H9 (cell line): Measurements from ENCODE around the gene TEC. TPM values are rescaled to one million over a fixed set of nuclear protein-coding genes. Genes with fewer than 3 reads are reported as not detected.

Experiments
- DNase-seq: peaks from one replicate; pipeline ENCODE4 v3.0.0-alpha.2; 2017
- H2AFZ ChIP-seq: one replicate; pipeline ENCODE4 v1.6.1; 2013; ENCODE audit warnings: mild to moderate bottlenecking, low read length, control low read depth, moderate library complexity
- H2AK5ac ChIP-seq: 2 replicates; pipeline ENCODE4 v1.6.1; 2013; ENCODE audit warnings: low read length, control low read depth, mixed read lengths; ENCODE audit not compliant: insufficient read length
- H2BK120ac ChIP-seq: one replicate; pipeline ENCODE4 v1.6.1; 2013; ENCODE audit warnings: low read depth, mild to moderate bottlenecking, low read length, control low read depth, inconsistent platforms; ENCODE audit not compliant: poor library complexity, severe bottlenecking
- H2BK12ac ChIP-seq: 2 replicates; pipeline ENCODE4 v1.6.1; 2013; ENCODE audit warnings: low read length, control low read depth, mixed read lengths, low read depth; ENCODE audit not compliant: insufficient read length
- H2BK15ac ChIP-seq: 2 replicates; pipeline ENCODE4 v1.6.1; 2013; ENCODE audit warnings: low read depth, low read length, control low read depth
- H2BK20ac ChIP-seq: one replicate; pipeline ENCODE4 v1.6.1; 2013; ENCODE audit warnings: low read depth, mild to moderate bottlenecking, low read length, control low read depth, inconsistent platforms; ENCODE audit not compliant: poor library complexity, severe bottlenecking
- H2BK5ac ChIP-seq: 2 replicates; pipeline ENCODE4 v1.6.1; 2013; ENCODE audit warnings: low read length, control low read depth, mixed read lengths; ENCODE audit not compliant: insufficient read length
- H3K14ac ChIP-seq: 2 replicates; pipeline ENCODE4 v1.6.1; 2013; ENCODE audit warnings: low read length, control low read depth; ENCODE audit not compliant: insufficient read depth
- H3K18ac ChIP-seq: 2 replicates; pipeline ENCODE4 v1.6.1; 2013; ENCODE audit warnings: low read depth, mild to moderate bottlenecking, mixed read lengths, low read length, control low read depth; ENCODE audit not compliant: insufficient read length
- H3K23ac ChIP-seq: 2 replicates; pipeline ENCODE4 v1.6.1; 2013; ENCODE audit warnings: low read length, control low read depth, mixed read lengths, low read depth; ENCODE audit not compliant: insufficient read length
- H3K23me2 ChIP-seq: 2 replicates; pipeline ENCODE4 v1.6.1; 2013; ENCODE audit warnings: low read depth, mild to moderate bottlenecking, mixed read lengths, low read length, control low read depth; ENCODE audit not compliant: insufficient read length, poor library complexity, severe bottlenecking
- H3K27ac ChIP-seq: 2 replicates; pipeline ENCODE4 v1.5.1; 2013; ENCODE audit warnings: low read length, control low read depth, mixed read lengths, low read depth; ENCODE audit not compliant: insufficient read length
- H3K27me3 ChIP-seq: 2 replicates; pipeline ENCODE4 v1.6.1; 2013; ENCODE audit warnings: low read length, control low read depth, inconsistent platforms; ENCODE audit not compliant: insufficient read depth
- H3K4ac ChIP-seq: 2 replicates; pipeline ENCODE4 v1.6.1; 2013; ENCODE audit warnings: low read depth, mild to moderate bottlenecking, control low read depth, inconsistent platforms, low read length, moderate library complexity
- H3K4me1 ChIP-seq: 2 replicates; pipeline ENCODE4 v1.6.1; 2013; ENCODE audit warnings: low read length, control low read depth, inconsistent platforms; ENCODE audit not compliant: insufficient read depth
- H3K4me2 ChIP-seq: 2 replicates; pipeline ENCODE4 v1.6.1; 2013; ENCODE audit warnings: low read length, control low read depth, mixed read lengths; ENCODE audit not compliant: insufficient read length, insufficient read depth
- H3K56ac ChIP-seq: 2 replicates; pipeline ENCODE4 v1.6.1; 2013; ENCODE audit warnings: low read depth, mild to moderate bottlenecking, mixed read lengths, low read length, control low read depth; ENCODE audit not compliant: insufficient read length
- H3K79me1 ChIP-seq: 2 replicates; pipeline ENCODE4 v1.6.1; 2013; ENCODE audit warnings: low read depth, mild to moderate bottlenecking, moderate library complexity, low read length, control low read depth, inconsistent platforms; ENCODE audit not compliant: insufficient read depth, poor library complexity, severe bottlenecking
- H3K79me2 ChIP-seq: 2 replicates; pipeline ENCODE4 v1.6.1; 2013; ENCODE audit warnings: low read length, control low read depth, inconsistent platforms; ENCODE audit not compliant: insufficient read depth
- H3K9ac ChIP-seq: 2 replicates; pipeline ENCODE4 v1.6.1; 2013; ENCODE audit warnings: low read length, control low read depth, mixed read lengths; ENCODE audit not compliant: insufficient read length; ENCODE audit errors: extremely low read depth
- H3K9me3 ChIP-seq: one replicate; pipeline ENCODE4 v1.6.1; 2013; ENCODE audit warnings: low read depth, low read length, inconsistent platforms; ENCODE audit not compliant: control insufficient read depth
- H3T11ph ChIP-seq: one replicate; pipeline ENCODE4 v1.6.1; 2013; ENCODE audit warnings: mild to moderate bottlenecking, low read length, control low read depth, inconsistent platforms
- H4K20me1 ChIP-seq: one replicate; pipeline ENCODE4 v1.6.1; 2013; ENCODE audit not compliant: control insufficient read depth, insufficient read length, insufficient read depth
- H4K5ac ChIP-seq: 2 replicates; pipeline ENCODE4 v1.6.1; 2013; ENCODE audit warnings: low read depth, mild to moderate bottlenecking, mixed read lengths, low read length, control low read depth; ENCODE audit not compliant: insufficient read length
- H4K8ac ChIP-seq: replicated peaks from 2 replicates; pipeline ENCODE4 v1.6.1; 2013; ENCODE audit warnings: low read length, control low read depth, mixed read lengths, low read depth; ENCODE audit not compliant: insufficient read length
- H4K91ac ChIP-seq: 2 replicates; pipeline ENCODE4 v1.6.1; 2013; ENCODE audit warnings: low read depth, mild to moderate bottlenecking, moderate library complexity, mixed read lengths, low read length, control low read depth; ENCODE audit not compliant: insufficient read length
- H3K27ac Mint-ChIP-seq, 3 experiments: 2 replicates in 2 of 3; 3 replicates in 1 of 3; pipeline ENCODE4 v1.8.0; 2020 to 2021; ENCODE audit warnings: mixed read lengths in 3 of 3, mild to moderate bottlenecking in 1 of 3, moderate library complexity in 1 of 3
- H3K27me3 Mint-ChIP-seq: 2 replicates; pipeline ENCODE4 v1.8.0; 2021; ENCODE audit warnings: low read depth, mild to moderate bottlenecking, moderate library complexity, mixed read lengths
- H3K36me3 Mint-ChIP-seq, 3 experiments: 2 replicates in 2 of 3; 3 replicates in 1 of 3; pipeline ENCODE4 v1.8.0; 2020 to 2021; ENCODE audit warnings: low read depth in 3 of 3, mixed read lengths in 3 of 3; ENCODE audit not compliant: insufficient read depth in 1 of 3
- H3K4me1 Mint-ChIP-seq, 2 experiments: 2 replicates each; pipeline ENCODE4 v1.8.0; 2020; ENCODE audit warnings: mixed read lengths in 2 of 2
- H3K4me3 Mint-ChIP-seq, 2 experiments: 2 replicates in 1 of 2; 3 replicates in 1 of 2; pipeline ENCODE4 v1.8.0; 2020 to 2021; ENCODE audit warnings: mild to moderate bottlenecking in 2 of 2, mixed read lengths in 2 of 2, moderate library complexity in 1 of 2
- H3K9me3 Mint-ChIP-seq, 2 experiments: 2 replicates in 1 of 2; 3 replicates in 1 of 2; pipeline ENCODE4 v1.8.0; 2020; ENCODE audit warnings: mild to moderate bottlenecking in 2 of 2, mixed read lengths in 2 of 2, moderate library complexity in 1 of 2
- CTCF ChIP-seq: fragments of 200-600 bp; sonication (generic); conservative IDR thresholded peaks from 3 replicates; pipeline ENCODE4 v1.8.0; 2021; ENCODE audit warnings: antibody characterized with exemption, mild to moderate bottlenecking
- WGBS: extraction: QIAGEN DNeasy Blood & Tissue Kit; methylation state at CpG from one replicate; pipeline ENCODE4 v1.1.7; 2013; ENCODE audit warnings: missing lambda C conversion rate, low lambda C conversion rate, mixed read lengths; ENCODE audit not compliant: insufficient read length; ENCODE audit errors: extremely low coverage; 5-methylcytosine and 5-hydroxymethylcytosine counted together
- total RNA-seq: library from RNA; stranded (reverse); gene quantifications from 2 replicates; pipeline ENCODE4 v1.2.1, GENCODE V29; 2021

Gene TEC
- total RNA-seq, 1 experiment from 2014 or later = 1.8 TPM

GRCh38 chr4:48126621-48127020 lies 143.0 kb downstream of the TEC start:
- H3K27ac Mint-ChIP-seq = peak overlapping the region; percentile 46 to 97 (median 97); a peak in 4 of 7 replicates
- Histone ChIP-seq H3K4me1 (peaks cover 3% of the 10 kb centered on the region; the same call in 1 of the 2 replicates), H4K8ac (no peak overlapping the region), H3K79me2 (no peaks in the 10 kb centered on the region), H3K4me2 (no peak overlapping the region), H3K79me1 (no peaks in the 10 kb centered on the region), H2BK12ac (no peak overlapping the region), H2BK120ac (no peak overlapping the region), H3T11ph (no peak overlapping the region), H2AK5ac (no peak overlapping the region), H3K9ac (no peak overlapping the region), H3K56ac (no peak overlapping the region), H3K27ac (peak overlapping the region; percentile 58), H2BK20ac (no peak overlapping the region), H4K91ac (no peak overlapping the region), H4K20me1 (no peaks in the 10 kb centered on the region), H2BK15ac (no peak overlapping the region), H3K18ac (no peak overlapping the region), H2BK5ac (no peak overlapping the region), H3K14ac (no peak overlapping the region), H3K9me3 (no peaks in the 10 kb centered on the region), H3K27me3 (no peaks in the 10 kb centered on the region), H3K4ac (no peak overlapping the region), H3K23ac (no peak overlapping the region), H4K5ac (no peak overlapping the region), H3K23me2 (no peaks in the 10 kb centered on the region), H2AFZ (no peak overlapping the region)
- no peak for TF ChIP-seq CTCF
- no peaks in the 10 kb centered on the region for H3K9me3 Mint-ChIP-seq
- H3K27me3 Mint-ChIP-seq = peaks cover 2% of the 10 kb centered on the region; the same call in 1 of the 2 replicates
- H3K4me3 Mint-ChIP-seq = 0 out of 5 replicates have a peak overlapping the region, but pooled peaks of 1 of the 2 experiments have one; percentile 8
- H3K4me1 Mint-ChIP-seq = peaks cover 47 to 62% of the 10 kb centered on the region in 2 experiments
- WGBS = no CpG with 5 or more reads among the region's 1 CpG
- no peak for DNase-seq
- H3K36me3 Mint-ChIP-seq = no peaks in the 10 kb centered on the region; a peak in 1 of 7 replicates
